RKO (cell line): Measurements from ENCODE around the gene FAM174C.

Experiments
- DNase-seq: peaks from one replicate; pipeline ENCODE4 v3.0.0-alpha.2; 2016; ENCODE audit warnings: low spot score

The FAM174C gene

GRCh38 chr19:1273263-1274041, 1.9 kb upstream of the FAM174C start:
- peak; percentile 76 for DNase-seq

- DNase-seq = peak; percentile 85
These were observed 1.1 kb upstream of the FAM174C start for GRCh38 chr19:1274081-1274851.

- peak; percentile 61 for DNase-seq
These were observed 474 bp upstream of the FAM174C start for GRCh38 chr19:1274852-1275259.

GRCh38 chr19:1275976-1276627, 772 bp downstream of the FAM174C start:
- no peak for DNase-seq

- DNase-seq = no peak
These were observed 1.3 kb downstream of the FAM174C start for GRCh38 chr19:1276628-1277022.

GRCh38 chr19:1277061-1277460, 1.7 kb downstream of the FAM174C start:
- DNase-seq = no peak

- no peak for DNase-seq
These were observed 2.7 kb downstream of the FAM174C start for GRCh38 chr19:1278074-1278473.

- no peak for DNase-seq
These were observed 3.7 kb downstream of the FAM174C start for GRCh38 chr19:1278713-1279660.

- DNase-seq = peak; percentile 83
These were observed 4.5 kb downstream of the FAM174C start for GRCh38 chr19:1279782-1280341.

GRCh38 chr19:1280636-1281568, 5.6 kb downstream of the FAM174C start:
- DNase-seq = no peak

- no peak for DNase-seq
These were observed 6.4 kb downstream of the FAM174C start for GRCh38 chr19:1281569-1282287.

GRCh38 chr19:1282588-1283206, 7.4 kb downstream of the FAM174C start:
- no peak for DNase-seq

GRCh38 chr19:1283207-1283916, 8.0 kb downstream of the FAM174C start:
- no peak for DNase-seq

GRCh38 chr19:1283917-1284292, 8.6 kb downstream of the FAM174C start:
- no peak for DNase-seq

- no peak for DNase-seq
These were observed 9.1 kb downstream of the FAM174C start for GRCh38 chr19:1284293-1284978.

- no peak for DNase-seq
These were observed 9.8 kb downstream of the FAM174C start for GRCh38 chr19:1284979-1285736.

- no peak for DNase-seq
These were observed 10.5 kb downstream of the FAM174C start, which contains the start of gene EFNA2 for GRCh38 chr19:1285737-1286360. Gene EFNA2 (plus strand): TSS chr19:1285873. CDS start chr19:1286169, 296 bp downstream.
